ENCODE measurements around the gene EXPH5.

The EXPH5 gene

GRCh38 chr11:108571001-108571400, 22.6 kb downstream of the EXPH5 start:
- intact Hi-C loops (cut with DNase I; ENCODE audit: low total_unique reads): no loop called here
- Histone ChIP-seq H3K36me3 (no peaks in the 10 kb centered on the region), H3K27me3 (no peaks in the 10 kb centered on the region), H3K9me3 (no peaks in the 10 kb centered on the region), H3K4me1 (no peaks in the 10 kb centered on the region), H3K4me3 (no peak overlapping the region), H3K27ac (no peak overlapping the region)
- TF ChIP-seq, protein P1, sequence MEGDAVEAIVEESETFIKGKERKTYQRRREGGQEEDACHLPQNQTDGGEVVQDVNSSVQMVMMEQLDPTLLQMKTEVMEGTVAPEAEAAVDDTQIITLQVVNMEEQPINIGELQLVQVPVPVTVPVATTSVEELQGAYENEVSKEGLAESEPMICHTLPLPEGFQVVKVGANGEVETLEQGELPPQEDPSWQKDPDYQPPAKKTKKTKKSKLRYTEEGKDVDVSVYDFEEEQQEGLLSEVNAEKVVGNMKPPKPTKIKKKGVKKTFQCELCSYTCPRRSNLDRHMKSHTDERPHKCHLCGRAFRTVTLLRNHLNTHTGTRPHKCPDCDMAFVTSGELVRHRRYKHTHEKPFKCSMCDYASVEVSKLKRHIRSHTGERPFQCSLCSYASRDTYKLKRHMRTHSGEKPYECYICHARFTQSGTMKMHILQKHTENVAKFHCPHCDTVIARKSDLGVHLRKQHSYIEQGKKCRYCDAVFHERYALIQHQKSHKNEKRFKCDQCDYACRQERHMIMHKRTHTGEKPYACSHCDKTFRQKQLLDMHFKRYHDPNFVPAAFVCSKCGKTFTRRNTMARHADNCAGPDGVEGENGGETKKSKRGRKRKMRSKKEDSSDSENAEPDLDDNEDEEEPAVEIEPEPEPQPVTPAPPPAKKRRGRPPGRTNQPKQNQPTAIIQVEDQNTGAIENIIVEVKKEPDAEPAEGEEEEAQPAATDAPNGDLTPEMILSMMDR (IDR thresholded peaks at IDR 0.05): no peak
- no peak for DNase-seq

DNA sequence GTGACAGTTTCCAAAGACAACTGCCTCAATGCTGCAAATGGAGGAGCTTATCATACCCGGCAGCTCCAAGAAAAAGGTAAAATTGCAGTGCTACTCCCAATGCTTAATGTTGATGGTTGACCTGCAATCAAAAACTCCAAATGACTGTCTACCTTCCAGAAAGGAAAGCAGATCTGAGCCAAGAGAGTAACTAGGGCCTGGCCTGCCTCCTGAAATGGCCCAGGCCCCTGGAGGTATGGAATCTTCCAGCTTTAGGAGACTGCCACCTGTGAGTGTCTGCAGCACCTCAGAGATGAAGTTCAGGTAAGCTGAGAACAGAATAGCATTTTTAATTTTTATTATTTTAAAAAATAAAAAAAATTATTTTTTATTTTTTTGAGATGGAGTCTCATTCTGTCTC, 23.7 kb downstream of the EXPH5 start:
- intact Hi-C loops (cut with DNase I; ENCODE audit: low total_unique reads): no loop called here

DNA sequence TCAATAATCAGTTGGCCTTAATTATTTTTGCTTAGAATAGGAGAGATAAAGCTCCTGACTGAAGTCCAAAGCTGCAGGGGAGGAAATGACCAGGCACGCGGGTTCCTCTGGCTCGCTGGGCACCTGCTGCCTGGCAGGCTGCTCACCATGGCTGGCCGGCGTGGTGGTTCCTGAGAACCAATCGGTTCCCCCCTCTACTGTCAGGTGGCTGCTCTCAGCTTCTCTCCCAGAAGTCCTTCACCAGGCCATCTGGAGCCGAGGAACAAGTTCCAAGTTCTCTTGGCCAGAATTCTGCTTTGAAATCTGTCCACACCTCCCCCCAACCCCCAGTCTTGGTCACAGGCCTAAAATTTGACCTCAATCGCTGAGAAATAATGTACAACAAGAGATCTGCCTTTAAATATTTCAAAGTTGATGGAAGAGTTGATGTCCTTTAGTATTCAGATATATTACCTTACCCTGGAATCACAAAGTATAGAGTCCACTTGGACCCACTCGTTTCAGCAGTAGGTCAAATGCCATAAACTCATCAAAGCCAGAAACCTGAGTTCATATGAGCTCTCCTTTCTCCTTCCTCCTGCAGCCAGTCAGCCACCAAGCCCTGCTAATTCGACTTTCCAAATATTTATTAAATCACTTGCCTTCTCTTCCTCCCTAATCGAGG, 25.2 kb downstream of the EXPH5 start:
- Histone ChIP-seq H3K9me3 (no peaks in the 10 kb centered on the region), H3K36me3 (no peaks in the 10 kb centered on the region), H3K4me3 (no peak overlapping the region), H3K27me3 (no peaks in the 10 kb centered on the region), H3K4me1 (no peaks in the 10 kb centered on the region), H3K27ac (no peak overlapping the region)
- intact Hi-C loops (cut with DNase I; ENCODE audit: low total_unique reads): no loop called here
- TF ChIP-seq, protein P1 (IDR thresholded peaks at IDR 0.05): no peak
- no peak for DNase-seq

More for the DNA sequence above, 23.7 kb downstream of the EXPH5 start:
- TF ChIP-seq, protein P1 (IDR thresholded peaks at IDR 0.05): no peak
- DNase-seq: no peak
- H3K27ac ChIP-seq: no peak overlapping the region
- H3K4me3 ChIP-seq: no peak overlapping the region
- H3K36me3 ChIP-seq: no peaks in the 10 kb centered on the region
- H3K4me1 ChIP-seq: no peaks in the 10 kb centered on the region
- H3K9me3 ChIP-seq: no peaks in the 10 kb centered on the region
- H3K27me3 ChIP-seq: no peaks in the 10 kb centered on the region

DNA sequence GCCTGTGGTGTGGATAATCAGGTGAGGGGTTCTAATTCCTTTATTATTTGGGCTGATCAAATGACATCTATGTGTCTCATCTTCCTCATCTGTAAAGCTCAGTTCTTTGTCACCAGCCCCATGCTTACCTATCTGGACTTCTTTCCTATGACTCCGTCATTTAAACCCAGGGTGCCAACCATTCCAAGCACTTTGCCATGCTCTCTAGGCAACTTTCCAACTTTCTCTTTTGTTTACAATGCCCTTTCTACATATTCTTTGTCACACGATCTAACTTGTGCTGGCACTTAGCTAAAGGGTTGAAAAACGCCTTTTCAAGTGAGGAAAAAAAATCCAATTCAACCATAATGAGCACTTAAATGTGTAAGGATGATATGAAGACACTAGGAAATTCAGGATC, 27.9 kb downstream of the EXPH5 start:
- H3K27ac ChIP-seq: no peak overlapping the region
- intact Hi-C loops (cut with DNase I; ENCODE audit: low total_unique reads): no loop called here
- H3K4me1 ChIP-seq: peaks cover 0 to 13% (median 6%) of the 10 kb centered on the region in 4 donors
- no peaks in the 10 kb centered on the region for H3K36me3 ChIP-seq
- no peak for DNase-seq
- H3K27me3 ChIP-seq: no peaks in the 10 kb centered on the region
- TF ChIP-seq, protein P1 (IDR thresholded peaks at IDR 0.05): no peak
- no peak overlapping the region for H3K4me3 ChIP-seq
- H3K9me3 ChIP-seq: no peaks in the 10 kb centered on the region

GRCh38 chr11:108562746-108563581, 30.6 kb downstream of the EXPH5 start:
- H3K36me3 ChIP-seq: no peaks in the 10 kb centered on the region
- peaks cover 0 to 26% (median 6%) of the 10 kb centered on the region in 4 donors for H3K4me1 ChIP-seq
- DNase-seq: no peak
- no peak overlapping the region for H3K27ac ChIP-seq
- H3K4me3 ChIP-seq: no peak overlapping the region
- intact Hi-C loops (cut with DNase I; ENCODE audit: low total_unique reads): no loop called here
- TF ChIP-seq, protein P1 (IDR thresholded peaks at IDR 0.05): no peak
- no peaks in the 10 kb centered on the region for H3K27me3 ChIP-seq
- no peaks in the 10 kb centered on the region for H3K9me3 ChIP-seq
